WTC11 (cell line): Measurements from ENCODE around the gene KIF26A. TPM values are rescaled to one million over a fixed set of nuclear protein-coding genes. Genes with fewer than 3 reads are reported as not detected.

ENCODE experiments used
- EMX1 ChIP-seq: fragments of 250-450 bp; sonication (Bioruptor Pico); IDR thresholded peaks from 2 replicates; pipeline ENCODE4 v1.8.0; 2021; ENCODE audit warnings: mild to moderate bottlenecking
- ETV6 ChIP-seq: sonication (generic); formaldehyde crosslinking; IDR thresholded peaks from 2 replicates; pipeline ENCODE4 v1.8.1; 2022; ENCODE audit warnings: mild to moderate bottlenecking, missing genetic modification reagents
- FOXJ3 ChIP-seq: sonication (generic); formaldehyde crosslinking; IDR thresholded peaks from 2 replicates; pipeline ENCODE4 v1.9.0; 2021; ENCODE audit warnings: missing genetic modification reagents, mild to moderate bottlenecking, borderline replicate concordance
- HMGA2 ChIP-seq: fragments of 250-450 bp; sonication (Bioruptor Pico); IDR thresholded peaks from 2 replicates; pipeline ENCODE4 v1.4.0; 2021; ENCODE audit warnings: mild to moderate bottlenecking, moderate library complexity
- JAZF1 ChIP-seq: fragments of 250-450 bp; sonication (Bioruptor Pico); IDR thresholded peaks from 2 replicates; pipeline ENCODE4 v1.9.0; 2021; ENCODE audit warnings: moderate library complexity, mild to moderate bottlenecking, inconsistent platforms
- MYBL2 ChIP-seq: sonication (generic); formaldehyde crosslinking; IDR thresholded peaks from 2 replicates; pipeline ENCODE4 v1.8.1; 2023; ENCODE audit warnings: mild to moderate bottlenecking, moderate library complexity, missing genetic modification reagents
- NR1H2 ChIP-seq: sonication (generic); formaldehyde crosslinking; IDR thresholded peaks from 2 replicates; pipeline ENCODE4 v1.9.0; 2021; ENCODE audit warnings: mild to moderate bottlenecking, moderate library complexity, missing genetic modification reagents
- NR2C2 ChIP-seq: sonication (generic); formaldehyde crosslinking; IDR thresholded peaks from 2 replicates; pipeline ENCODE4 v1.8.0; 2022; ENCODE audit warnings: mild to moderate bottlenecking, missing genetic modification reagents
- NR3C1 ChIP-seq: sonication (generic); formaldehyde crosslinking; conservative IDR thresholded peaks from 2 replicates; pipeline ENCODE4 v1.8.1; 2023; ENCODE audit warnings: low read depth, mild to moderate bottlenecking, missing genetic modification reagents
- RELA ChIP-seq: sonication (generic); formaldehyde crosslinking; IDR thresholded peaks from 2 replicates; pipeline ENCODE4 v1.8.1; 2022; ENCODE audit warnings: missing genetic modification reagents, mild to moderate bottlenecking, borderline replicate concordance
- RORB ChIP-seq: fragments of 250-450 bp; sonication (Bioruptor Pico); IDR thresholded peaks from 2 replicates; pipeline ENCODE4 v1.9.0; 2021; ENCODE audit warnings: mild to moderate bottlenecking
- SMAD4 ChIP-seq: sonication (generic); formaldehyde crosslinking; IDR thresholded peaks from 2 replicates; pipeline ENCODE4 v1.8.0; 2022; ENCODE audit warnings: mild to moderate bottlenecking, missing genetic modification reagents
- TEAD1 ChIP-seq: sonication (generic); formaldehyde crosslinking; IDR thresholded peaks from 2 replicates; pipeline ENCODE4 v1.8.0; 2022; ENCODE audit warnings: mild to moderate bottlenecking, missing genetic modification reagents
- ZNF317 ChIP-seq: sonication (generic); formaldehyde crosslinking; IDR thresholded peaks from 2 replicates; pipeline ENCODE4 v1.8.1; 2023; ENCODE audit warnings: low read depth, mild to moderate bottlenecking, moderate library complexity, missing genetic modification reagents, borderline replicate concordance
- ZNF423 ChIP-seq: fragments of 250-450 bp; sonication (Bioruptor Pico); IDR thresholded peaks from 2 replicates; pipeline ENCODE4 v2.1.2; 2022; ENCODE audit warnings: mild to moderate bottlenecking, moderate library complexity
- ZNF671 ChIP-seq: fragments of 250-450 bp; sonication (Bioruptor Pico); IDR thresholded peaks from 2 replicates; pipeline ENCODE4 v1.8.0; 2021; ENCODE audit warnings: mild to moderate bottlenecking
- total RNA-seq: library from RNA; stranded (reverse); gene quantifications from 3 replicates; pipeline ENCODE4 v1.2.3, GENCODE V29; 2021
- TF ChIP-seq, protein P1 (sequence below): fragments of 200-600 bp; IDR thresholded peaks from 2 replicates; pipeline ENCODE4 v1.8.0; 2022; ENCODE audit warnings: antibody characterized with exemption
- TF ChIP-seq, protein P2 (sequence below): sonication (generic); formaldehyde crosslinking; IDR thresholded peaks from 2 replicates; pipeline ENCODE4 v1.8.0; 2022; ENCODE audit warnings: mild to moderate bottlenecking, missing genetic modification reagents
- TF ChIP-seq, protein P3 (sequence below): sonication (generic); formaldehyde crosslinking; IDR thresholded peaks from 2 replicates; pipeline ENCODE4 v1.8.1; 2022; ENCODE audit warnings: mild to moderate bottlenecking, moderate library complexity, missing genetic modification reagents
- TF ChIP-seq, protein P4 (sequence below): fragments of 250-450 bp; sonication (Bioruptor Pico); IDR thresholded peaks from 2 replicates; pipeline ENCODE4 v2.1.2; 2022; ENCODE audit warnings: mild to moderate bottlenecking, moderate library complexity
- TF ChIP-seq, protein P5 (sequence below): sonication (generic); formaldehyde crosslinking; IDR thresholded peaks from 2 replicates; pipeline ENCODE4 v1.8.0; 2022; ENCODE audit warnings: mild to moderate bottlenecking, missing genetic modification reagents
- TF ChIP-seq, protein P6 (sequence below): fragments of 250-450 bp; sonication (Bioruptor Pico); IDR thresholded peaks from 2 replicates; pipeline ENCODE4 v1.9.0; 2021; ENCODE audit warnings: mild to moderate bottlenecking, borderline replicate concordance
- TF ChIP-seq, protein P7 (sequence below): fragments of 250-450 bp; sonication (Bioruptor Pico); IDR thresholded peaks from 2 replicates; pipeline ENCODE4 v1.9.0; 2021; ENCODE audit warnings: mild to moderate bottlenecking
- TF ChIP-seq, protein P8 (sequence below): fragments of 250-450 bp; sonication (Bioruptor Pico); IDR thresholded peaks from 2 replicates; pipeline ENCODE4 v1.8.0; 2021; ENCODE audit warnings: mild to moderate bottlenecking
- TF ChIP-seq, protein P9 (sequence below): sonication (generic); formaldehyde crosslinking; IDR thresholded peaks from 2 replicates; pipeline ENCODE4 v1.8.1; 2022; ENCODE audit warnings: missing genetic modification reagents, borderline replicate concordance

KIF26A gene
- total RNA-seq, 1 experiment from 2014 or later = 53.4 TPM

DNA sequence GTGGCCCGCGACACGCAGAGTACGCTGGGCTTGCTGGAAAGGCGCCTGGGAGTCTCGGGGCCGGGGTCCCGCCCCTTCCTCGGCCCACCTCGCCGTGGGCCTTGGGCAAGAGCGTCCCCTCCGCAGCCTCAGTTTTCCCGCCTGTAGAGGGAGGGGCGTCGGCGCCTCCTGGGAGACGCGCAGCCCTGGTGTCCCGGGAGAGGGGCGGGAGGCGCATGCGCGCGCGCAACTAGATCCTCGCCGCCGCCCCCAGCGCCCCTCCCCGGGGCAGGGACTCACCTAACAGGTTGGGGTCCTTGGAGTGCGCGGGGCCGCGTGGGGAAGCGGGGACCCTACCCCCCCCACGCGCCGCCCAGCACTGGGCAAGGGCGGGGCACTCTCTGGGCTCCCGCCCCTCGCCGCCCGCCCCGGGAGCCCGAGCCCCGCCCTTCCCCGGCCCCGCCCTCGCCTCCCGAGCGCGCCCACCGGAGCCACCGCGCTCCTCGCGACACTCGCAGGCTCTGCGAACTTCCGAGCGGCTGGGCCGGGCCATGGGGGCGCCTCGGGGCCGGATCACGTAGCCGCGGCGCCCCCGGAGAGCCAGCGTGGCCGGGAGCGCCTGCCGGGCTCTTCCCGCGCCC is at the start of gene KIF26A (continued):
- TF ChIP-seq, protein P1, sequence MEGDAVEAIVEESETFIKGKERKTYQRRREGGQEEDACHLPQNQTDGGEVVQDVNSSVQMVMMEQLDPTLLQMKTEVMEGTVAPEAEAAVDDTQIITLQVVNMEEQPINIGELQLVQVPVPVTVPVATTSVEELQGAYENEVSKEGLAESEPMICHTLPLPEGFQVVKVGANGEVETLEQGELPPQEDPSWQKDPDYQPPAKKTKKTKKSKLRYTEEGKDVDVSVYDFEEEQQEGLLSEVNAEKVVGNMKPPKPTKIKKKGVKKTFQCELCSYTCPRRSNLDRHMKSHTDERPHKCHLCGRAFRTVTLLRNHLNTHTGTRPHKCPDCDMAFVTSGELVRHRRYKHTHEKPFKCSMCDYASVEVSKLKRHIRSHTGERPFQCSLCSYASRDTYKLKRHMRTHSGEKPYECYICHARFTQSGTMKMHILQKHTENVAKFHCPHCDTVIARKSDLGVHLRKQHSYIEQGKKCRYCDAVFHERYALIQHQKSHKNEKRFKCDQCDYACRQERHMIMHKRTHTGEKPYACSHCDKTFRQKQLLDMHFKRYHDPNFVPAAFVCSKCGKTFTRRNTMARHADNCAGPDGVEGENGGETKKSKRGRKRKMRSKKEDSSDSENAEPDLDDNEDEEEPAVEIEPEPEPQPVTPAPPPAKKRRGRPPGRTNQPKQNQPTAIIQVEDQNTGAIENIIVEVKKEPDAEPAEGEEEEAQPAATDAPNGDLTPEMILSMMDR = no peak
- no peak for TF ChIP-seq NR2C2
- TF ChIP-seq, protein P2, sequence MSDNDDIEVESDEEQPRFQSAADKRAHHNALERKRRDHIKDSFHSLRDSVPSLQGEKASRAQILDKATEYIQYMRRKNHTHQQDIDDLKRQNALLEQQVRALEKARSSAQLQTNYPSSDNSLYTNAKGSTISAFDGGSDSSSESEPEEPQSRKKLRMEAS (CRISPR knock-in tag) = peak; percentile 78; the same call in 1 of the 2 replicates
- TF ChIP-seq TEAD1 (CRISPR knock-in tag) = no peak
- no peak for TF ChIP-seq MYBL2
- no peak for TF ChIP-seq ZNF671
- no peak for TF ChIP-seq FOXJ3
- no peak for TF ChIP-seq EMX1 (CRISPR knock-in tag)
- no peak for TF ChIP-seq RORB
- no peak for TF ChIP-seq RELA (CRISPR knock-in tag)
- no peak for TF ChIP-seq NR3C1
- TF ChIP-seq ZNF317 (CRISPR knock-in tag) = no peak
- TF ChIP-seq, protein P3, sequence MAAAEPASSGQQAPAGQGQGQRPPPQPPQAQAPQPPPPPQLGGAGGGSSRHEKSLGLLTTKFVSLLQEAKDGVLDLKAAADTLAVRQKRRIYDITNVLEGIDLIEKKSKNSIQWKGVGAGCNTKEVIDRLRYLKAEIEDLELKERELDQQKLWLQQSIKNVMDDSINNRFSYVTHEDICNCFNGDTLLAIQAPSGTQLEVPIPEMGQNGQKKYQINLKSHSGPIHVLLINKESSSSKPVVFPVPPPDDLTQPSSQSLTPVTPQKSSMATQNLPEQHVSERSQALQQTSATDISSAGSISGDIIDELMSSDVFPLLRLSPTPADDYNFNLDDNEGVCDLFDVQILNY (CRISPR knock-in tag) = peak; percentile 2; the same call in 1 of the 2 replicates
- TF ChIP-seq ETV6 (CRISPR knock-in tag) = no peak
- TF ChIP-seq, protein P4, sequence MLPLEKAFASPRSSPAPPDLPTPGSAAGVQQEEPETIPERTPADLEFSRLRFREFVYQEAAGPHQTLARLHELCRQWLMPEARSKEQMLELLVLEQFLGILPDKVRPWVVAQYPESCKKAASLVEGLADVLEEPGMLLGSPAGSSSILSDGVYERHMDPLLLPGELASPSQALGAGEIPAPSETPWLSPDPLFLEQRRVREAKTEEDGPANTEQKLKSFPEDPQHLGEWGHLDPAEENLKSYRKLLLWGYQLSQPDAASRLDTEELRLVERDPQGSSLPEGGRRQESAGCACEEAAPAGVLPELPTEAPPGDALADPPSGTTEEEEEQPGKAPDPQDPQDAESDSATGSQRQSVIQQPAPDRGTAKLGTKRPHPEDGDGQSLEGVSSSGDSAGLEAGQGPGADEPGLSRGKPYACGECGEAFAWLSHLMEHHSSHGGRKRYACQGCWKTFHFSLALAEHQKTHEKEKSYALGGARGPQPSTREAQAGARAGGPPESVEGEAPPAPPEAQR (CRISPR knock-in tag) = no peak
- TF ChIP-seq HMGA2 = no peak
- TF ChIP-seq, protein P5, sequence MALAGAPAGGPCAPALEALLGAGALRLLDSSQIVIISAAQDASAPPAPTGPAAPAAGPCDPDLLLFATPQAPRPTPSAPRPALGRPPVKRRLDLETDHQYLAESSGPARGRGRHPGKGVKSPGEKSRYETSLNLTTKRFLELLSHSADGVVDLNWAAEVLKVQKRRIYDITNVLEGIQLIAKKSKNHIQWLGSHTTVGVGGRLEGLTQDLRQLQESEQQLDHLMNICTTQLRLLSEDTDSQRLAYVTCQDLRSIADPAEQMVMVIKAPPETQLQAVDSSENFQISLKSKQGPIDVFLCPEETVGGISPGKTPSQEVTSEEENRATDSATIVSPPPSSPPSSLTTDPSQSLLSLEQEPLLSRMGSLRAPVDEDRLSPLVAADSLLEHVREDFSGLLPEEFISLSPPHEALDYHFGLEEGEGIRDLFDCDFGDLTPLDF = no peak
- TF ChIP-seq ZNF423 (CRISPR knock-in tag) = peak; percentile 19; the same call in 1 of the 2 replicates
- TF ChIP-seq, protein P6, sequence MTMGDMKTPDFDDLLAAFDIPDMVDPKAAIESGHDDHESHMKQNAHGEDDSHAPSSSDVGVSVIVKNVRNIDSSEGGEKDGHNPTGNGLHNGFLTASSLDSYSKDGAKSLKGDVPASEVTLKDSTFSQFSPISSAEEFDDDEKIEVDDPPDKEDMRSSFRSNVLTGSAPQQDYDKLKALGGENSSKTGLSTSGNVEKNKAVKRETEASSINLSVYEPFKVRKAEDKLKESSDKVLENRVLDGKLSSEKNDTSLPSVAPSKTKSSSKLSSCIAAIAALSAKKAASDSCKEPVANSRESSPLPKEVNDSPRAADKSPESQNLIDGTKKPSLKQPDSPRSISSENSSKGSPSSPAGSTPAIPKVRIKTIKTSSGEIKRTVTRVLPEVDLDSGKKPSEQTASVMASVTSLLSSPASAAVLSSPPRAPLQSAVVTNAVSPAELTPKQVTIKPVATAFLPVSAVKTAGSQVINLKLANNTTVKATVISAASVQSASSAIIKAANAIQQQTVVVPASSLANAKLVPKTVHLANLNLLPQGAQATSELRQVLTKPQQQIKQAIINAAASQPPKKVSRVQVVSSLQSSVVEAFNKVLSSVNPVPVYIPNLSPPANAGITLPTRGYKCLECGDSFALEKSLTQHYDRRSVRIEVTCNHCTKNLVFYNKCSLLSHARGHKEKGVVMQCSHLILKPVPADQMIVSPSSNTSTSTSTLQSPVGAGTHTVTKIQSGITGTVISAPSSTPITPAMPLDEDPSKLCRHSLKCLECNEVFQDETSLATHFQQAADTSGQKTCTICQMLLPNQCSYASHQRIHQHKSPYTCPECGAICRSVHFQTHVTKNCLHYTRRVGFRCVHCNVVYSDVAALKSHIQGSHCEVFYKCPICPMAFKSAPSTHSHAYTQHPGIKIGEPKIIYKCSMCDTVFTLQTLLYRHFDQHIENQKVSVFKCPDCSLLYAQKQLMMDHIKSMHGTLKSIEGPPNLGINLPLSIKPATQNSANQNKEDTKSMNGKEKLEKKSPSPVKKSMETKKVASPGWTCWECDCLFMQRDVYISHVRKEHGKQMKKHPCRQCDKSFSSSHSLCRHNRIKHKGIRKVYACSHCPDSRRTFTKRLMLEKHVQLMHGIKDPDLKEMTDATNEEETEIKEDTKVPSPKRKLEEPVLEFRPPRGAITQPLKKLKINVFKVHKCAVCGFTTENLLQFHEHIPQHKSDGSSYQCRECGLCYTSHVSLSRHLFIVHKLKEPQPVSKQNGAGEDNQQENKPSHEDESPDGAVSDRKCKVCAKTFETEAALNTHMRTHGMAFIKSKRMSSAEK (CRISPR knock-in tag) = no peak
- TF ChIP-seq, protein P7, sequence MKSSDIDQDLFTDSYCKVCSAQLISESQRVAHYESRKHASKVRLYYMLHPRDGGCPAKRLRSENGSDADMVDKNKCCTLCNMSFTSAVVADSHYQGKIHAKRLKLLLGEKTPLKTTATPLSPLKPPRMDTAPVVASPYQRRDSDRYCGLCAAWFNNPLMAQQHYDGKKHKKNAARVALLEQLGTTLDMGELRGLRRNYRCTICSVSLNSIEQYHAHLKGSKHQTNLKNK (CRISPR knock-in tag) = no peak
- no peak for TF ChIP-seq NR1H2 (CRISPR knock-in tag)
- no peak for TF ChIP-seq SMAD4
- no peak for TF ChIP-seq JAZF1
- TF ChIP-seq, protein P8, sequence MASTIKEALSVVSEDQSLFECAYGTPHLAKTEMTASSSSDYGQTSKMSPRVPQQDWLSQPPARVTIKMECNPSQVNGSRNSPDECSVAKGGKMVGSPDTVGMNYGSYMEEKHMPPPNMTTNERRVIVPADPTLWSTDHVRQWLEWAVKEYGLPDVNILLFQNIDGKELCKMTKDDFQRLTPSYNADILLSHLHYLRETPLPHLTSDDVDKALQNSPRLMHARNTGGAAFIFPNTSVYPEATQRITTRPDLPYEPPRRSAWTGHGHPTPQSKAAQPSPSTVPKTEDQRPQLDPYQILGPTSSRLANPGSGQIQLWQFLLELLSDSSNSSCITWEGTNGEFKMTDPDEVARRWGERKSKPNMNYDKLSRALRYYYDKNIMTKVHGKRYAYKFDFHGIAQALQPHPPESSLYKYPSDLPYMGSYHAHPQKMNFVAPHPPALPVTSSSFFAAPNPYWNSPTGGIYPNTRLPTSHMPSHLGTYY (CRISPR knock-in tag) = no peak
- TF ChIP-seq, protein P9, sequence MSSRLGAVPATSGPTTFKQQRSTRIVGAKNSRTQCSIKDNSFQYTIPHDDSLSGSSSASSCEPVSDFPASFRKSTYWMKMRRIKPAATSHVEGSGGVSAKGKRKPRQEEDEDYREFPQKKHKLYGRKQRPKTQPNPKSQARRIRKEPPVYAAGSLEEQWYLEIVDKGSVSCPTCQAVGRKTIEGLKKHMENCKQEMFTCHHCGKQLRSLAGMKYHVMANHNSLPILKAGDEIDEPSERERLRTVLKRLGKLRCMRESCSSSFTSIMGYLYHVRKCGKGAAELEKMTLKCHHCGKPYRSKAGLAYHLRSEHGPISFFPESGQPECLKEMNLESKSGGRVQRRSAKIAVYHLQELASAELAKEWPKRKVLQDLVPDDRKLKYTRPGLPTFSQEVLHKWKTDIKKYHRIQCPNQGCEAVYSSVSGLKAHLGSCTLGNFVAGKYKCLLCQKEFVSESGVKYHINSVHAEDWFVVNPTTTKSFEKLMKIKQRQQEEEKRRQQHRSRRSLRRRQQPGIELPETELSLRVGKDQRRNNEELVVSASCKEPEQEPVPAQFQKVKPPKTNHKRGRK = no peak
